Activated CD4-positive, alpha-beta T cell treated with anti-CD3 and anti-CD28 coated beads for 4 hours (primary cell): ENCODE measurements around the gene PRLH.
"Not testable (repeated sequence)": the region's sequence is repeated elsewhere in the genome, so short reads cannot be mapped to it uniquely, and the experiment has no call there.

ENCODE experiments used
- DNase-seq, 2 donors: peaks; one replicate each; pipeline ENCODE4 v3.0.0-alpha.2; 2020

Gene PRLH

DNA sequence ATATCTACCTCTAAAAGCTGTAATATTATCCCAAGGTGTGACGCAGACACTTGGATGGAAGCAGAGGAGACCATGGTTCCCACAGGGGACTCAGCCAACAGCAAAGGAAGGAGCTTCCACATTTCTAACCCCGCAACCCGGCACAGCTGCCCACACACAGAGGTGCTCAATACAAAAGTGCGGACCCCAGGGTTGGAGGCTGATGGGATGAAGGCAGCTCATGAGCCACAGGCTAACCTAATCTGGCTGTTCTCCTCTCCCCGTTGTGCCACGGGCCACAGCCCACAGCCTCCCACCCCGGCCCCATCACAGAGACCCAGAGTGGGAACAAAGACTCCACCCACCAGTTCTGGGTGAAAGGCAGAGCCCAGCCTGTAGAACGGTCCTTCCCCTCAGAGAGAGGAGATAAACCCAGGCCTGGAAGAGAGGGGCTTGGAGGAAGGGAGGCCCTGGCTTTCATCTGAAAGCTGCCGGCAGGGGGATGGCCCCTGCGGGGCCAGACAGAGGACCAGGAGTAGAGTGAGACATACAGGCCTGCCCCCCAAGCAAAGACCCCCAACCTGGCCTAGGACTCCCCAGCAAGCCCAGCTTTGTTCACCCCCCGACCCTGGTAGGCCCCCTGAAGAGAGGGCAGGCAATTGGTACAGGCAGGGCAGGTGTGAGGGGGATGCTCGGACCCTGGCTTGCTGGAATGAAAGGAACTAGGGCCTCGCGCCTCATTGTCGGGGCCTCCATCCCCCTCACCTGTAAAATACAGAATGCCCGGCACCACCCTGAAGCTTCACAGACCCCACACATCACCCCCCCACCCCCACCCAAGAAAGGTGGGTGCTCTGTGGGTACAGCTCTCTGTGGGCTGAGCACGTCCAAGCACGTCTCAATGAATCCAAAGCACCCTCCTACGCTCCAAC is 17.3 kb downstream of the PRLH start:
- no peak for DNase-seq

GRCh38 chr2:237585590-237586221 is 19.3 kb downstream of the PRLH start:
- DNase-seq: no peak

DNA sequence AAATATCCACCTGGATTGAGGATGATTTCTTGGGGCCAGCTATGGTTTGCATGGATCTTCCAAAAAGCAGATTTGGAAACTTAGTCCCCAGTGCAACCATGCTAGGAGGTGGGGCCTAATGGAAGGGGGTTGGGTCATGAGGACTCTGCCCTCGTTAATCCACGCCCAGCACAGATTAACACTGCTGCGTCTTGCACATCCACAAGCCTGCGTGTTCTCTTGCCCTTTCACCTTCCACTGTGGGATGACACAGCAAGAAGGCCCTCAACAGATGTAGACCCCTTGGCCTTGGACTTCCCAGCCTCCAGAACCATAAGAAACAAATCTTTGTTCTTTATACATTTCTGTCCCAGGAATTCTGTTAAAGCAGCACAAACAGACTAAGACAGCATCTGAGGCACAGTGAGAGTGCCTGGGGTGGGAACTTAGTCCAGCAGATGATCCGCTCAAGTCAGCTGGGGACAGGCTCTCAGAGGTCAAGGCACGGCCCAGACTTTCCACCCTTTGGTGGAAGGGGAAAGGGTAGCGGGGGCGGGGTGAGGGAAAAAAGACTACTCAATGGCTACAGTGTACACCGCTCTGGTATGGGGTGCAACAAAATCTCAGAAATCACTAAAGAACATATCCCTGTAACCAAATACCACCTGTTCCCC is 21.8 kb downstream of the PRLH start:
- DNase-seq: no peak

- DNase-seq: no peak
Observed at GRCh38 chr2:237590272-237591140, 24.1 kb downstream of the PRLH start, which contains the start of gene RAB17. RAB17 (minus strand) TSS chr2:237590734; CDS start chr2:237586154, 4,580 bp downstream.

DNA sequence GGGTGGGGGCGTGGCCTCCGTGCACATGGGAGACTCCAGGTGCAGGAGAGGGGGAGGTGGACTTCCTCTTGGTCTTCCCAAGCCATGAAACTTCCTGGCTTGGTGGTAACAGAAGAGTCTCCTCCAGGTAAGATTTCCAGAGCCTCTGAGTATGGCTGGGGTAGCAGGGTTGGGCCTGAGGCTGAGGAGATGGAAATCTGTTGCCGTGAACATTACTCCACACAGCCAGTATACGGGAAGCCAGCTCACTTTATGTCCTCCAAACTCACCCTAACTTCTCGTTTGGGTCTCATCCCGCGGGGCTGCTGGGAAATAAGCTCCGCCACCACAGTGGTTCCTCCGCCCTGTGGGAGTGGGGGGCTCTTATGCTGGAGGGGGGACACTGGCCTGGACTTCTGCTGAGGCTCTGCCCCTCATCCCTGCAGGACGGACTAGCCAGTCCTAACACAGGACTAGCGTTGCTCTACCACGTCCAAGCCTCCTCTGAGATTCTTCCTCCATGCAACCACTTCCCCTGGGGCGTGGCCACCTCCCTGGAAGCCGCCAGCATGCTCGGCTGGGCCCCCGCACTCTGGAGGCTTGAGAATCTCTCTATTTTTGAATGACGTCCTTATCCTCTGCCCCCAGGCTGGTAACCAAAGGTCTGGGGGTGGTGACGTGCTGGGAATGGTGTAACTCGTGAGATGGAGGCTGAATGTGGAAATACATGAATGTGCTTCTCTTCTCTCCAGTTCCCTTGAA is 24.9 kb downstream of the PRLH start:
- no peak for DNase-seq

GRCh38 chr2:237592425-237592980 is 26.1 kb downstream of the PRLH start:
- no peak for DNase-seq

DNA sequence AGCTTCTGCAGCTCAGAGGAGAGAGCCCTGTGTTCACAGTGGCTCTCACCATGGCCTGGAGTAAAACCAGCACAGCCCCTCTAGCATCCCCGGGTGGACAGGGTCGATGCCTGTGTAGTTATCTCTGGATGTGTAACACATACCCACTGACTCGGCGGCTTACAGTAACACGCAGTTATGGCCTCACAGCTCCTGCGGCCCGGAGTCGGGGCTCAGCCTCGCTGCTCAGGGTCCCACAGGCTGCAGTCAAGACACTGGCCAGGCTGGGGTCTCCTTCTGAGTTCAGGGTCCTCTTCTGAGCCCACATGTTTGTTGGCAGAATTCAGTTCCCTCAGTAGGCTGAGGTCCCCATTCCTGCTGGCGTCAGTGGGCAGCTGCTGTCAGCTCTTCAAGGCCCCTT is 26.7 kb downstream of the PRLH start:
- DNase-seq: no peak

DNA sequence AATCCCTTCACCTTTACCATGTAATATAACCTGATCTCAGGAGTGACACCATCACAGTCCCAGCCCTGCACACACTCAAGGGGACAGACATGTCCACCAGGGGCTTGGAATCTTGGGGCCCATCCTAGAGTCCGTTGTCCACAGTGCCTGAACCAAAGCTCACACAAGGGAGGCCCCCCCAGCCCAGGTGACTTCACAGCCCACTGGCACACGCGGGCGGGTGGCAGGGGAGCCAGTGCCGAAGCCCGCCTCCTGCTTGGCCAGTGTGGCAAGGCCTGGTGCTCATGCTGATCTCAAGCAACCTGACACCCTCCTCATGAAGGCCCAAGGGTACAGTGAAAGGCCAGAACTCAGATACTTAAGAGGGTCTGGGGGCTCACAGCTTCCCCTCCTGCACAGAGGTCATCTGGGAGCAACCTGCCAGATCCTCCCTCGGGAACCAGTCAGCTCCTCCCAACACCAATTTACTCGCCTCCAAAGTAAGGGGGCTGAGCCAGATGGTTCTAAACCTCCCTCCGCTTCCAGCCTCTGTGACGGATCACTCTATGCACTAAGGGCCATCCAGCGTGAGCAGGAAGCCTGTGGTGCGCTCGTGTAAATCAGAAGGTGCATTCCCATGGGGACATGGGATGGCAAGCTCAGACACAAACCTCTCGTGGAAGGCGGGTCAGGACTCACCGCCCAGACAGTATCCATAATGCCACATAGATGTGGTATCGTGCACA is 27.4 kb downstream of the PRLH start:
- DNase-seq: no peak

DNA sequence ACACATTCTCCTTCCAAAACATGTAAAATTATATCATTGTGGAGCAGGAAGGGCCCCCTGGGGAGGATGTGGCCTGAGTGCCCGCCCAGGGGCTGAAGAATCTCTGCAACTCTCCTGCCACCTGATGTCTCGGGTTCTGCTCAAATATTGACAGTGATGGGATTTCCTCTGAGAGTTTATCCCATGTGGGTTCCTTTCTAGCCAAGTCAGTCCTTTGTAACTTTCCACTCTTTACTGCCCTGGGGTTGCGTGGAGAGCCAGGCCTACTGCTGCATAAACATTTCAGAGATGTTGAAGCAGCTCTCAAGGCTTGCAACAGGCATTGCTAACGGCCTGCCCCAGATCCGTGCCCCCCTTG is 28.1 kb downstream of the PRLH start:
- DNase-seq: no peak

- not testable (repeated sequence) for DNase-seq
Observed at GRCh38 chr2:237595829-237596519, 29.6 kb downstream of the PRLH start.

DNA sequence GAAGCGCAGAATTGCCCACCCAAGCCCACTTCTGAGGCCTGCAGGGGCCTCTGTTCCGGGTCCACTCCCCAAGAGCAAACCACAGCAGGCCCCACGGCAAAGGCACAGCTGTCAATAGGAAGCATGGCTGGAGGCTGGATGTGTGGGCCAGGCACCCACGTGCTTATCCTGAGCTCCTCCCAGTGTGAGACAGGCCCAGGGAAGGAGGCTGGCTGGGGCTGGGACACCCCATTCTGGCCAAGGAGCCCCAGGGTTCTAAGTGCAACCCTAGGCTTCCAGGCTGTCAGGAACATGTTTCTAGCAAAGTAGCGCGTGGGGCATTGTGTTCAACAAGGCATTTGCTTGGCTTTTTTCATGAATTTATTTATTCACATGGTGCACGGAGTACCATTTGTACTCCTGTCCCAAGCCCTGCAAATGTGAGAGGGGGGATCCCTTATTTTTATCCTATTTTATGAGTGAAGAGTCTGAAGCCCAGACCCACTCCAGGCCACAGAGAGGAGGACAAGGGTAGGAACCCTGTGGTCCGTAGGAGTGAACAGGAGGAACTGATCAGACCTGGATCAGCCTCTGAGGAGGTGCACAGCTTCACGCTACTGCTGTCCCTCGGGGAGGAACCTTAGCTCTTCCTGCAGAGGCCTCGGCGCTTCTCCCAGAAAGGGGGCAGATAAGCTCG is 30.3 kb downstream of the PRLH start:
- no peak for DNase-seq

- DNase-seq: no peak
Observed at GRCh38 chr2:237597196-237598145, 31.1 kb downstream of the PRLH start.

- DNase-seq: no peak
Observed at GRCh38 chr2:237598468-237599208, 32.3 kb downstream of the PRLH start.

- no peak for DNase-seq
Observed at GRCh38 chr2:237599465-237600110, 33.2 kb downstream of the PRLH start.

DNA sequence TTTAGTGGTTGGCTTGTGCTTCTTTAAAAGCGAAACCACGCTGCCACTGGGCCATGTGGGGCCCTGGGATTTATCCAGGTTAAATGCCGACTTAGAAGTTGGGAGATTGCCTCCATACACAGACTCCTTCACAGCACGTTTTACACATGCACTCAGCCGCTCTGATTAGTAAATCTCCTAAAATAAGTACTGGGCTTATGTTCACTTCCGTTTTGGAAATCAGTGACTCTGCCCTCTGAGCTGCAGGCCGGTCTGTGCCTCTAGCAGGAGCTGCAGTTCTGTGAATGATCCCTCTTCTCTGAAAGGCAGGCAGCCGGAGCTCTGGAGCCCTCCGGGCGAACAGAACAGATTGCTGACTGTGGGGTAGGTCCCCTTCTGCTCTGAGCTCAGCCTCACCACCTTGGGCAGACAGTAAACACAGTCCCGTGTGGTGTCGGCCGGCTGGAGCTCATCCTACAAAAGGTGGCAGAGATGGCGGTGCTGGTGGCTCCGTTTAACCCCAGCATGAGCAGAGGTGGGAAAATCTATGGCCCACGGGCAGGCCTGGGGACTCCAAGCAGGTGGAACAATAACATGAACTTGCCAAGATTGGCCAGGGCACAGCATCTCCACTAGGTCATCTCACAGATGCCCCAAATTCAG is 34.0 kb downstream of the PRLH start:
- no peak for DNase-seq

DNA sequence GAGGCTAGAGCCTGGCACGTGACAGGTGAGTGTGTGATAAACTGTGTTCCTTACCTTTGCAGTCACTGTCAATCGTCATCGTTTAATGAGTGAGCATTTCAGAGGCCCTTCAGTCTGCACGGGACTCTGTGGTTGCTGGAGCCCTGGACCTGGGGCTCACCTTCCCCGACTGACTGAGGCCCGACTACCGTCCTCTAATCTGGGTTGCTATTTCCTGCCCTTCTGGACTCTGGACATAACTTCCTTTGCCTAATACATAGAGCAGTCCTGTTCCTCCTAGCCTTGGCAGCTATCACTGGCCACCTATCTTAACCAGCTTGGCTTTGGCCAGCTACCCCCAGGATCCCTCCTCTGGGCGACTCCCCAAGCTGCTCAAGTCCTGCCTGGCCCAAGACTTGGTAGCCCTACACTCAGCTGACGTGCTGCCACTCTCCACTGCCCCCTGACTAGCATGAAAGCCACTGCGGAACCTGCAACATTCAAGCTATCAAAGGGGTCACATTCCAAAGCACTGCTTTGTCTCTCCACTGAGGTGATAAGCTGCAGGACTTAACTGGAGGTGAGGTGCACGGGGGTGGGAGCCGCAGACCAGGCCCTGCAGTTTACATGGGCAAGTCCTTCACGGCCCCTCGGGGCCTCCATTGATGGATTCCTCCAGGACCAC is 35.2 kb downstream of the PRLH start:
- no peak for DNase-seq
